Neuronal stem cell (in vitro differentiated cells): Measurements from ENCODE around the gene CDC14A.

Experiments
- DNase-seq: peaks from one replicate; pipeline ENCODE4 v3.0.0-alpha.2; 2013; ENCODE audit warnings: low spot score
- H2AFZ ChIP-seq: one replicate; pipeline ENCODE4 v1.6.1; 2013; ENCODE audit warnings: mild to moderate bottlenecking, low read length, inconsistent platforms
- H2AK5ac ChIP-seq: 2 replicates; pipeline ENCODE4 v1.6.1; 2013; ENCODE audit warnings: low read depth, mild to moderate bottlenecking, inconsistent platforms, low read length, moderate library complexity, mixed read lengths
- H2BK120ac ChIP-seq: 2 replicates; pipeline ENCODE4 v1.6.1; 2013; ENCODE audit warnings: low read depth, mild to moderate bottlenecking, inconsistent platforms, low read length, moderate library complexity, mixed read lengths
- H2BK12ac ChIP-seq: one replicate; pipeline ENCODE4 v1.6.1; 2013; ENCODE audit warnings: low read length, inconsistent platforms
- H2BK15ac ChIP-seq: 2 replicates; pipeline ENCODE4 v1.6.1; 2013; ENCODE audit warnings: mild to moderate bottlenecking, low read length, inconsistent platforms, mixed read lengths
- H2BK5ac ChIP-seq: one replicate; pipeline ENCODE4 v1.6.1; 2013; ENCODE audit warnings: inconsistent platforms, mild to moderate bottlenecking, low read length, moderate library complexity
- H3K14ac ChIP-seq: one replicate; pipeline ENCODE4 v1.6.1; 2013; ENCODE audit warnings: low read length, inconsistent platforms
- H3K18ac ChIP-seq: 2 replicates; pipeline ENCODE4 v1.6.1; 2013; ENCODE audit warnings: low read length, inconsistent platforms
- H3K23ac ChIP-seq: 2 replicates; pipeline ENCODE4 v1.6.1; 2013; ENCODE audit warnings: low read depth, mild to moderate bottlenecking, mixed read lengths, low read length, inconsistent platforms; ENCODE audit not compliant: poor library complexity
- H3K27ac ChIP-seq: replicated peaks from 3 replicates; pipeline ENCODE4 v1.5.1; 2013; ENCODE audit warnings: low read length, inconsistent platforms
- H3K27me3 ChIP-seq, 3 experiments: 2 replicates each; pipeline ENCODE4 v1.6.1; 2013; ENCODE audit warnings: low read length in 3 of 3, mild to moderate bottlenecking in 2 of 3, inconsistent platforms in 1 of 3, low read depth in 1 of 3, mixed read lengths in 1 of 3, moderate library complexity in 1 of 3; ENCODE audit not compliant: control insufficient read depth in 3 of 3, insufficient read depth in 3 of 3
- H3K36me3 ChIP-seq, 2 donors: replicated peaks in 1 of 2; 2 replicates each; pipeline ENCODE4 v1.6.1; 2013; ENCODE audit warnings: low read length in 2 of 2; ENCODE audit not compliant: control insufficient read depth in 2 of 2, insufficient read depth in 2 of 2
- H3K4ac ChIP-seq: 2 replicates; pipeline ENCODE4 v1.6.1; 2013; ENCODE audit warnings: inconsistent platforms, mild to moderate bottlenecking, low read length, moderate library complexity
- H3K4me1 ChIP-seq, 2 donors: 1 replicate in 1 of 2; 2 replicates in 1 of 2; pipeline ENCODE4 v1.6.1; 2013; ENCODE audit warnings: low read length in 2 of 2, low read depth in 1 of 2; ENCODE audit not compliant: control insufficient read depth in 2 of 2, insufficient read depth in 1 of 2
- H3K4me2 ChIP-seq: one replicate; pipeline ENCODE4 v1.6.1; 2013; ENCODE audit warnings: mild to moderate bottlenecking, low read length, inconsistent platforms; ENCODE audit not compliant: insufficient read depth, poor library complexity, severe bottlenecking
- H3K4me3 ChIP-seq, 2 donors: 2 replicates each; pipeline ENCODE4 v1.5.1; 2013; ENCODE audit warnings: low read length in 2 of 2, mild to moderate bottlenecking in 2 of 2, inconsistent platforms in 1 of 2, moderate library complexity in 1 of 2
- H3K79me1 ChIP-seq: one replicate; pipeline ENCODE4 v1.6.1; 2013; ENCODE audit warnings: low read depth, mild to moderate bottlenecking, inconsistent platforms, low read length, moderate library complexity
- H3K9ac ChIP-seq: one replicate; pipeline ENCODE4 v1.6.1; 2013; ENCODE audit warnings: mild to moderate bottlenecking, low read depth, low read length, inconsistent platforms; ENCODE audit not compliant: poor library complexity
- H3K9me3 ChIP-seq, 2 donors: replicated peaks in 1 of 2; 2 replicates each; pipeline versions ENCODE3 to v1.6.1; 2013; ENCODE audit warnings: low read length in 2 of 2, mild to moderate bottlenecking in 2 of 2, inconsistent platforms in 1 of 2, low read depth in 1 of 2, mixed read lengths in 1 of 2, moderate library complexity in 1 of 2; ENCODE audit not compliant: control insufficient read depth in 2 of 2, insufficient read depth in 1 of 2
- H4K8ac ChIP-seq: one replicate; pipeline ENCODE4 v1.6.1; 2013; ENCODE audit warnings: low read depth, mild to moderate bottlenecking, inconsistent platforms, low read length, moderate library complexity
- H4K91ac ChIP-seq: one replicate; pipeline ENCODE4 v1.6.1; 2013; ENCODE audit warnings: low read length, low read depth, mild to moderate bottlenecking, inconsistent platforms; ENCODE audit not compliant: poor library complexity
- WGBS, 2 donors: extraction: QIAGEN DNeasy Blood & Tissue Kit; methylation state at CpG; one replicate each; pipeline ENCODE4 v1.1.7; 2013; ENCODE audit warnings: missing lambda C conversion rate in 2 of 2, mixed read lengths in 1 of 2; ENCODE audit not compliant: insufficient read length in 2 of 2, insufficient replicate concordance in 1 of 2; ENCODE audit errors: extremely low coverage in 2 of 2; 5-methylcytosine and 5-hydroxymethylcytosine counted together

The CDC14A gene

GRCh38 chr1:100449477-100449876 lies 97.2 kb downstream of the CDC14A start:
- no peak overlapping the region for H3K4me3 ChIP-seq
- WGBS, 2 donors = no CpG with 5 or more reads among the region's 4 CpGs

GRCh38 chr1:100452641-100453040 lies 100.3 kb downstream of the CDC14A start:
- Histone ChIP-seq H3K27ac (no peak overlapping the region), H3K27me3 (no peaks in the 10 kb centered on the region), H2BK12ac (no peak overlapping the region), H3K4me3 (no peak overlapping the region), H3K9me3 (no peaks in the 10 kb centered on the region), H4K91ac (no peak overlapping the region), H2AK5ac (no peak overlapping the region), H2BK15ac (no peak overlapping the region), H3K4me1 (no peaks in the 10 kb centered on the region), H3K9ac (no peak overlapping the region), H2BK120ac (no peak overlapping the region), H3K4me2 (no peak overlapping the region), H2AFZ (no peak overlapping the region), H3K4ac (no peak overlapping the region), H2BK5ac (no peak overlapping the region), H3K23ac (no peak overlapping the region), H3K18ac (no peak overlapping the region), H3K36me3 (peaks cover 4 to 15% of the 10 kb centered on the region in 2 donors), H4K8ac (no peak overlapping the region), H3K79me1 (no peaks in the 10 kb centered on the region), H3K14ac (no peak overlapping the region)
- DNase-seq = no peak
- no CpG with 5 or more reads among the region's 1 CpG for WGBS, 2 donors

More at GRCh38 chr1:100449477-100449876, 97.2 kb downstream of the CDC14A start:
- no peak for DNase-seq
- Histone ChIP-seq H2BK15ac (no peak overlapping the region), H2BK12ac (no peak overlapping the region), H3K9me3 (no peaks in the 10 kb centered on the region), H3K9ac (no peak overlapping the region), H2AFZ (no peak overlapping the region), H2BK5ac (no peak overlapping the region), H3K4me1 (no peaks in the 10 kb centered on the region), H3K4ac (no peak overlapping the region), H3K27ac (no peak overlapping the region), H4K8ac (no peak overlapping the region), H2BK120ac (no peak overlapping the region), H3K18ac (no peak overlapping the region), H3K4me2 (no peak overlapping the region), H3K14ac (no peak overlapping the region), H3K79me1 (no peaks in the 10 kb centered on the region), H3K27me3 (no peaks in the 10 kb centered on the region), H3K23ac (peak overlapping the region; percentile 48), H2AK5ac (no peak overlapping the region), H4K91ac (no peak overlapping the region), H3K36me3 (peaks cover 4 to 20% of the 10 kb centered on the region in 2 donors)

GRCh38 chr1:100455478-100456072 lies 103.3 kb downstream of the CDC14A start:
- H3K23ac ChIP-seq = no peak overlapping the region
- no peak overlapping the region for H3K4ac ChIP-seq
- no peaks in the 10 kb centered on the region for H3K27me3 ChIP-seq
- no peak overlapping the region for H2AK5ac ChIP-seq
- H3K36me3 ChIP-seq = peaks cover 0 to 10% of the 10 kb centered on the region in 2 donors
- H3K18ac ChIP-seq = no peak overlapping the region
- H3K27ac ChIP-seq = no peak overlapping the region
- H2BK15ac ChIP-seq = no peak overlapping the region
- no peak overlapping the region for H2AFZ ChIP-seq
- peaks cover 1 to 11% of the 10 kb centered on the region in 2 donors for H3K4me1 ChIP-seq
- H3K4me2 ChIP-seq = no peak overlapping the region
- H2BK12ac ChIP-seq = no peak overlapping the region
- H4K8ac ChIP-seq = no peak overlapping the region
- H3K79me1 ChIP-seq = no peaks in the 10 kb centered on the region
- H2BK5ac ChIP-seq = no peak overlapping the region
- no peaks in the 10 kb centered on the region for H3K9me3 ChIP-seq
- no peak overlapping the region for H3K9ac ChIP-seq
- no peak overlapping the region for H2BK120ac ChIP-seq
- H4K91ac ChIP-seq = no peak overlapping the region
- no peak overlapping the region for H3K4me3 ChIP-seq
- no peak overlapping the region for H3K14ac ChIP-seq
- DNase-seq = no peak

GRCh38 chr1:100456880-100457279 lies 104.6 kb downstream of the CDC14A start:
- Histone ChIP-seq H4K8ac (no peak overlapping the region), H3K4me2 (no peak overlapping the region), H3K9me3 (no peaks in the 10 kb centered on the region), H3K79me1 (no peaks in the 10 kb centered on the region), H3K27me3 (no peaks in the 10 kb centered on the region), H3K9ac (no peak overlapping the region), H3K14ac (no peak overlapping the region), H3K23ac (no peak overlapping the region), H2AFZ (no peak overlapping the region), H3K27ac (no peak overlapping the region), H2AK5ac (no peak overlapping the region), H3K4ac (no peak overlapping the region), H2BK5ac (no peak overlapping the region), H4K91ac (no peak overlapping the region), H2BK15ac (no peak overlapping the region), H2BK120ac (no peak overlapping the region), H3K18ac (no peak overlapping the region), H3K4me1 (peaks cover 1 to 11% of the 10 kb centered on the region in 2 donors), H2BK12ac (no peak overlapping the region), H3K4me3 (no peak overlapping the region), H3K36me3 (peaks cover 0 to 5% of the 10 kb centered on the region in 2 donors)
- no CpG with 5 or more reads among the region's 2 CpGs for WGBS, 2 donors
- DNase-seq = no peak
